ENCODE data around the gene BEND6. TPM values are rescaled to one million over a fixed set of nuclear protein-coding genes. Genes with fewer than 3 reads are reported as not detected.

Gene BEND6
- total and polyA plus RNA-seq, 2 of the 8 experiments (the other 6 are each of a cell fraction or from before 2014, with no cell fraction given): 0.71 to 2.1 TPM

DNA sequence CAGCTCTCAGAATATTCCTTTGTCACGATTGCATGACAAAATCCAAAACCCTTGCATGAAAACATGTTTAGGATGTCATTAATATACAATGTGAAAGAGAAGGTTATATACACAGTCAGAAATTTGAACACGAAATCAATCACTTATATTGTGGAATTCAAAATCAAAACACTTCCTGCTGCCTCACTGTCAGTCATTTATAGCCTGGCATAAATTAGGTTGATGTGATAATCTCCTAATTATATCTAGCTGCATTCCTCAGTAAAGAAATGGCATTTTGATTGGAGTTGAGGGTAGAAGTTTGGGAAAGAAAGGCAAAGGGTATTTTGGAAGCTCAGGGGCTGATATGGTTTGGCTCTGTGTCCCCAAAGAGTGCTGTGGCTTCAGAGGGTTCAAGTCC is 24.1 kb upstream of the BEND6 start (continued):
- TF ChIP-seq GTF2F1 (IDR thresholded peaks at IDR 0.05; ENCODE audit: borderline replicate concordance, low read depth, low read length) (no peak), MAFK (IDR thresholded peaks at IDR 0.05; ENCODE audit: low read depth, low read length) (no peak)
